GM18868 (cell line): ENCODE data around the gene NEK10.
"Not testable (repeated sequence)": the region's sequence is repeated elsewhere in the genome, so short reads cannot be mapped to it uniquely, and the experiment has no call there.

Experiments used
- ATAC-seq: cut with Tn5 transposase; IDR thresholded peaks from one replicate; pipeline ENCODE4 v1.9.1; 2021; ENCODE audit warnings: mild to moderate bottlenecking, moderate library complexity; ENCODE audit not compliant: unreplicated experiment

The NEK10 gene

GRCh38 chr3:27354588-27355203 is 14.5 kb downstream of the NEK10 start:
- no peak for ATAC-seq

- no peak for ATAC-seq
Measured at GRCh38 chr3:27354161-27354560, 15.0 kb downstream of the NEK10 start.

- no peak for ATAC-seq
Measured at GRCh38 chr3:27353221-27353620, 16.0 kb downstream of the NEK10 start.

GRCh38 chr3:27352047-27352446 is 17.1 kb downstream of the NEK10 start:
- no peak for ATAC-seq

GRCh38 chr3:27349832-27350231 is 19.4 kb downstream of the NEK10 start:
- ATAC-seq = peak; percentile 51

GRCh38 chr3:27345959-27346865 is 23.0 kb downstream of the NEK10 start:
- ATAC-seq = no peak

- ATAC-seq = peak; percentile 62
Measured at GRCh38 chr3:27345493-27345892, 23.7 kb downstream of the NEK10 start.

- ATAC-seq = no peak
Measured at GRCh38 chr3:27345045-27345444, 24.1 kb downstream of the NEK10 start.

GRCh38 chr3:27344192-27344591 is 25.0 kb downstream of the NEK10 start:
- ATAC-seq = no peak

GRCh38 chr3:27342267-27342666 is 26.9 kb downstream of the NEK10 start:
- no peak for ATAC-seq

- peak; percentile 58 for ATAC-seq
Measured at GRCh38 chr3:27340534-27340933, 28.6 kb downstream of the NEK10 start.

GRCh38 chr3:27335571-27335970 is 33.6 kb downstream of the NEK10 start:
- no peak for ATAC-seq

- no peak for ATAC-seq
Measured at GRCh38 chr3:27333843-27334242, 35.3 kb downstream of the NEK10 start.

GRCh38 chr3:27328982-27329762 is 40.0 kb downstream of the NEK10 start:
- not testable (repeated sequence) for ATAC-seq

- no peak for ATAC-seq
Measured at GRCh38 chr3:27326629-27327545, 42.3 kb downstream of the NEK10 start.

GRCh38 chr3:27326202-27326601 is 43.0 kb downstream of the NEK10 start:
- no peak for ATAC-seq

- peak; percentile 55 for ATAC-seq
Measured at GRCh38 chr3:27325419-27325818, 43.8 kb downstream of the NEK10 start.

- ATAC-seq = no peak
Measured at GRCh38 chr3:27324686-27325085, 44.5 kb downstream of the NEK10 start.

- ATAC-seq = no peak
Measured at GRCh38 chr3:27323087-27323570, 46.1 kb downstream of the NEK10 start.

- ATAC-seq = no peak
Measured at GRCh38 chr3:27322634-27323033, 46.5 kb downstream of the NEK10 start.
